Body of pancreas (tissue), 4 donors: Measurements from ENCODE around the gene NDUFA6. TPM values are rescaled to one million over a fixed set of nuclear protein-coding genes. Genes with fewer than 3 reads are reported as not detected.
"Not testable (repeated sequence)": the region's sequence is repeated elsewhere in the genome, so short reads cannot be mapped to it uniquely, and the experiment has no call there.

Experiments used
- ATAC-seq: fragments of 150-250 bp; one replicate; pipeline ENCODE4 v1.9.1; 2016
- DNase-seq, 4 donors: peaks; one replicate each; pipeline ENCODE4 v3.0.0-alpha.2; 2019
- H3K27ac ChIP-seq, 4 donors: fragments of 200-600 bp; sonication (generic); 1 replicate in 3 of 4; 2 replicates in 1 of 4; pipeline versions ENCODE4 v1.5.1 to v1.6.1; 2016 to 2019; ENCODE audit warnings: mild to moderate bottlenecking in 1 of 4, mixed read lengths in 1 of 4, moderate library complexity in 1 of 4
- H3K27me3 ChIP-seq, 2 donors: fragments of 200-600 bp; sonication (generic); one replicate each; pipeline ENCODE4 v1.6.0; 2016; ENCODE audit warnings: mild to moderate bottlenecking in 1 of 2
- H3K36me3 ChIP-seq, 2 donors: fragments of 200-600 bp; sonication (generic); replicated peaks in 1 of 2; 2 replicates each; pipeline ENCODE4 v1.5.1; 2016; ENCODE audit warnings: low read depth in 2 of 2; ENCODE audit not compliant: insufficient read depth in 1 of 2
- H3K4me1 ChIP-seq: fragments of 200-600 bp; sonication (generic); one replicate; pipeline ENCODE4 v1.6.0; 2016
- H3K4me3 ChIP-seq, 2 donors: fragments of 200-600 bp; sonication (generic); 1 replicate in 1 of 2; 2 replicates in 1 of 2; pipeline ENCODE4 v1.5.1; 2016 to 2019
- H3K9me3 ChIP-seq, 3 donors: fragments of 200-600 bp; sonication (generic); 1 replicate in 2 of 3; 2 replicates in 1 of 3; pipeline ENCODE4 v1.5.1; 2016
- POLR2A ChIP-seq, 3 donors: fragments of 450-650 bp; IDR thresholded peaks; one replicate each; pipeline ENCODE4 v1.6.1; 2016; ENCODE audit warnings: antibody characterized with exemption in 3 of 3, mild to moderate bottlenecking in 2 of 3
- WGBS, 2 donors: methylation state at CpG; one replicate each; pipeline ENCODE4 v1.1.5; 2017; 5-methylcytosine and 5-hydroxymethylcytosine counted together
- intact Hi-C: fragments of 100-400 bp; cut with DNase I; formaldehyde crosslinking; loops from one replicate; pipeline ENCODE4 v1.15.1; 2023
- total RNA-seq, 2 donors: library from RNA; depleted of rRNA; stranded (reverse); fragments of >200 nt; gene quantifications; one replicate each; pipeline ENCODE4 v1.1.0, GENCODE V29; 2016
- TF ChIP-seq, protein P1 (sequence below), 7 experiments: fragments of 450-650 bp in 4 of 7; fragments of 200-600 bp in 3 of 7; sonication (generic) in 3 of 7; IDR thresholded peaks; one replicate each; pipeline ENCODE4 v1.5.1; 2016 to 2019; ENCODE audit warnings: antibody characterized with exemption in 7 of 7

Gene NDUFA6
- total RNA-seq, 2 donors from 2014 or later: 18.9 to 30.3 TPM

DNA sequence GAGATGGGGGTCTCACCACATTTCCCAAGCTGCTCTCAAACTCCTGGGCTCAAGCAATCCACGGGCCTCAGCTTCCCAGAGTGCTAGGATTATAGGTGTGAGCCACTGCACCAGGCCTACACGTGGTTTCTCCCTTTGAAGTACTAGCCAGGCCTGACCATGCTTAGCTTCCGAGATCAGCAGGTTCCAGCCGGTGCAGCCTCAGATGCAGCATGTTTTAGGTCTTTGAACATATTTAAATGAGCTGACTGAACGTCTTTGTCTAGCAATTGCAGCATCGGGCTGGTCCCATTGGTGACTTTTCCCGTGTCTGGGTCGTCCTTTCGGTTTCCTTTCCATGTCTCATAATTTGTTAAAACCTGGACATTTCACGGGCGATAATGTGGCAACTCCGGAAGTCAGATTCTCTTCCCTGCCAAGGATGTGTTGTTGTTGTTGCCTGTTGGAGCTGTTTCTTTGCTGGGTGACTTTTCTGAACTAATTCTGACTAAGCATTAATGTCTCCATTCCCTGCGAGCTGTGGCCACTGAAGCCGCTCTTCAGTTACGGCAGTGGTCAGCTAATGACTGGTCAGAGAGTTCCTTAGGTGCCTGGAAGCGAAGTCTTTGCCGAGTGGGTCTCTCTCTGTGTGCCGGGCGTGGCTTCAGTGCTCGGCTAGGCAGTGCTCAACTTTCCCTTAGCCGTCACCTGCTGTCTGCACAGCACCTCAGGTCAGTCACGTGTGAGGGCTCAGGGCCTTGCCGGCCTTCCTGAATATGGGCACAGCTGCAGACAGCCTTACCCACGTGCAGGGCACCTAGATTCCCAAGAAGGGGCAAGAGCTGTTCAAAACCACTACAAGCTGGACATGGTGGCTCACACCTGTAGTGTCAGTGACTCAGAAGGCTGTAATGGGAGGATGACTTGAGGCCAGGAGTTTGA is 43.8 kb upstream of the NDUFA6 start:
- intact Hi-C loops: no loop called here
- Histone ChIP-seq H3K4me3 (no peak overlapping the region), H3K4me1 (no peaks in the 10 kb centered on the region), H3K27me3 (no peaks in the 10 kb centered on the region), H3K9me3 (no peaks in the 10 kb centered on the region), H3K27ac (no peak overlapping the region), H3K36me3 (no peaks in the 10 kb centered on the region)
- TF ChIP-seq, protein P1, sequence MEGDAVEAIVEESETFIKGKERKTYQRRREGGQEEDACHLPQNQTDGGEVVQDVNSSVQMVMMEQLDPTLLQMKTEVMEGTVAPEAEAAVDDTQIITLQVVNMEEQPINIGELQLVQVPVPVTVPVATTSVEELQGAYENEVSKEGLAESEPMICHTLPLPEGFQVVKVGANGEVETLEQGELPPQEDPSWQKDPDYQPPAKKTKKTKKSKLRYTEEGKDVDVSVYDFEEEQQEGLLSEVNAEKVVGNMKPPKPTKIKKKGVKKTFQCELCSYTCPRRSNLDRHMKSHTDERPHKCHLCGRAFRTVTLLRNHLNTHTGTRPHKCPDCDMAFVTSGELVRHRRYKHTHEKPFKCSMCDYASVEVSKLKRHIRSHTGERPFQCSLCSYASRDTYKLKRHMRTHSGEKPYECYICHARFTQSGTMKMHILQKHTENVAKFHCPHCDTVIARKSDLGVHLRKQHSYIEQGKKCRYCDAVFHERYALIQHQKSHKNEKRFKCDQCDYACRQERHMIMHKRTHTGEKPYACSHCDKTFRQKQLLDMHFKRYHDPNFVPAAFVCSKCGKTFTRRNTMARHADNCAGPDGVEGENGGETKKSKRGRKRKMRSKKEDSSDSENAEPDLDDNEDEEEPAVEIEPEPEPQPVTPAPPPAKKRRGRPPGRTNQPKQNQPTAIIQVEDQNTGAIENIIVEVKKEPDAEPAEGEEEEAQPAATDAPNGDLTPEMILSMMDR (IDR thresholded peaks at IDR 0.05): no peak
- TF ChIP-seq POLR2A (IDR thresholded peaks at IDR 0.05): no peak
- WGBS, 2 donors: 68 to 73% methylated on average over 18 to 24 of the region's 24 CpGs
- ATAC-seq (no peak), DNase-seq (no peak)

DNA sequence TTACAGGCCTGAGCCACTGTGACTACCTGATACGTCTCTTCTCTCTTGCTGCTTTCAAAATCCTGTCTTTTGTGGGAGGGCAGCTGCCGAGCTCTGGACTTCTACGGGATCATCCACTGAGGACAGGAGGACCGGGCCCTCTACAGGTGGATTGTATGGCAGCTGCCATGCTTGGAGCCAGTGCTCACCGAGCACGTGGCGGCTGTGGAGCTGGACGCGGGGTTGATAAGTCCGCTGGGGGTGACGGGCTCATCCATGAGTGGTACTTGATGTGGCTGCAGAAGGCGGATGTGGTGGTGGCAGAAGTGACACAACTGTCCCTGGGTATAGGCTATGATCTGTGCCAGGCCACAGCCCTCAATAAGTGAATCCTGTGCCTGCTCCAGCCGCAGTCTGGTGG is 41.9 kb upstream of the NDUFA6 start:
- no peak for TF ChIP-seq POLR2A (IDR thresholded peaks at IDR 0.05)
- TF ChIP-seq, protein P1 (IDR thresholded peaks at IDR 0.05): no peak
- no peaks in the 10 kb centered on the region for H3K9me3 ChIP-seq
- WGBS, 2 donors: 81 to 84% methylated on average over 5 to 13 of the region's 13 CpGs
- intact Hi-C loops: no loop called here
- ATAC-seq: no peak
- no peaks in the 10 kb centered on the region for H3K27me3 ChIP-seq
- no peak overlapping the region for H3K4me3 ChIP-seq
- peaks cover 6% of the 10 kb centered on the region for H3K4me1 ChIP-seq
- no peak overlapping the region for H3K27ac ChIP-seq
- no peak for DNase-seq
- no peaks in the 10 kb centered on the region for H3K36me3 ChIP-seq

DNA sequence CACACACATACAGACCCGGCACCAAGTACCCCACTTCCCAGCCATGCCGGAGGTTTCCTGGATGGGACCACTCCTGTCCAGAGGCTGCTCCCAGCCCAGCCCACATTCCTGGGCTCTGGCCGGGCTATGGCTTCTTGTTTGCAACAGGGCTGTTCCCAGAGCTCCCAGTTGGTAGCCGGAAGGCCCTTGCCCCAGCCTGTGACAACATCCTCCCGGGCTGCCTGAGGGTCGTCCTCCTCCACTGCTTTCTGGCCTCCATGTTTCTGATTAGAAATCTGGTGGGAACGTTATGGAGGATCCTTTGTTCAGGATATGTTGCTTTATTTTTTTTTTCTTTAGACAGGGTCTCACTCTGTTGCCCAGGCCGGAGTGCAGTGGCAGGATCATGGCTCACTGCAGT is 41.0 kb upstream of the NDUFA6 start:
- Histone ChIP-seq H3K36me3 (no peaks in the 10 kb centered on the region), H3K27ac (no peak overlapping the region), H3K4me1 (peaks cover 6% of the 10 kb centered on the region), H3K4me3 (no peak overlapping the region), H3K27me3 (no peaks in the 10 kb centered on the region), H3K9me3 (no peaks in the 10 kb centered on the region)
- no peak for TF ChIP-seq POLR2A (IDR thresholded peaks at IDR 0.05)
- TF ChIP-seq, protein P1 (IDR thresholded peaks at IDR 0.05): no peak
- intact Hi-C loops: no loop called here
- no peak for ATAC-seq
- 60 to 68% methylated on average over 7 to 8 of the region's 8 CpGs for WGBS, 2 donors
- DNase-seq: no peak

DNA sequence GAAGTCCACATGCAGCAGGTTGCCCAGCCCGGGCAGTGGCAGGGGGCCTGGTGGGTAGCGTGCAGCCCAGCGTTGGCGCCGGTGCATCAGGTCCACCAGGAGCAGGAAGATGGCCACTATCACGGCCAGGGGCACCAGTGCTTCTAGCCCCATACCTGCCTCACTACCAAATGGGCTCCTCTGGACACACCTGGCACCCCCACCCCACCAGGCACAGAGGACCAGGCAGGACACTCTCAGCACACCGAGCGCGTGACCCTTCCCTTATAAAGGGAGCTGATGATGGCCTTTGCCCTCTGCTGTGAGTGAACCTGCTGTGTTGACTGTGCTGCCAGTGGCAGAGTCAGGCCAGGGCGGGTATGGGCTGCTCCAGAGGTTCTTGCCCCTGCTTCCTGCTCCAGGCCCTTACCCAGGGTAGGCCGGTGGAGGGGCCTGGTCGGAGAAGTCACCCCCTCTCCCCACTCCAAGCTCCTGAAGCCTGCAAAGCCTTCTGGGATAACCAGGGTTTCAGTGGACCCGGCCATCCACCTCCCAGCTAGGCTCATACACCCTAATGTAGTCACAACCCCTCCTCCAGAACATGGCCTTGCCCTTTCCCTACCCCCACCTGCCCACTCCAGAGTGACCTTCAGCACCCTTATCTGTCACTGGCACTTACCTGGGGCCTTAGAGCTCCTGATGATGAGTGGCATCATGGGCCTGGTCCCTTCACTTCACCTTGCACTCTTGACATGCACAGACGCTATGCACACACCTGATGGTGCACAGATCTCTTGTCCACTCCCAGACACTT is 40.3 kb upstream of the NDUFA6 start, which contains the start of gene CYP2D6:
TSS of gene CYP2D6 (minus strand) at position 172 of the 793 bp plus-strand sequence. CDS start at position 153, 19 bp downstream.
- H3K4me1 ChIP-seq, DNase-seq, H3K27ac ChIP-seq, H3K4me3 ChIP-seq, ATAC-seq, H3K27me3 ChIP-seq, H3K9me3 ChIP-seq, intact Hi-C loops, H3K36me3 ChIP-seq: not testable (repeated sequence)
- WGBS, 2 donors: 62 to 78% methylated on average over 6 to 14 of the region's 14 CpGs

DNA sequence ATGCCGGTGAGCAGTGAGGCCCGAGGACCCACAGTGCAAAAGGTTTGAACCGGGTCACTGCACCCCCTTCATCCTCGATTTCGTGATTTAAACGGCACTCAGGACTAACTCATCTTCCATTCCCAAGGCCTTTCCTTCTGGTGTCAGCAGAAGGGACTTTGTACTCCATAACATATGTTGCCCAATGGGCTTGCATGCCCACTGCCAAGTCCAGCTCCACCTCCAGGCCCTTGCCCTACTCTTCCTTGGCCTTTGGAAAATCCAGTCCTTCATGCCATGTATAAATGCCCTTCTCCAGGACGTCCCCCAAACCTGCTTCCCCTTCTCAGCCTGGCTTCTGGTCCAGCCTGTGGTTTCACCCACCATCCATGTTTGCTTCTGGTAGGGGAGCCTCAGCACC is 39.6 kb upstream of the NDUFA6 start:
- intact Hi-C loops: not testable (repeated sequence)

DNA sequence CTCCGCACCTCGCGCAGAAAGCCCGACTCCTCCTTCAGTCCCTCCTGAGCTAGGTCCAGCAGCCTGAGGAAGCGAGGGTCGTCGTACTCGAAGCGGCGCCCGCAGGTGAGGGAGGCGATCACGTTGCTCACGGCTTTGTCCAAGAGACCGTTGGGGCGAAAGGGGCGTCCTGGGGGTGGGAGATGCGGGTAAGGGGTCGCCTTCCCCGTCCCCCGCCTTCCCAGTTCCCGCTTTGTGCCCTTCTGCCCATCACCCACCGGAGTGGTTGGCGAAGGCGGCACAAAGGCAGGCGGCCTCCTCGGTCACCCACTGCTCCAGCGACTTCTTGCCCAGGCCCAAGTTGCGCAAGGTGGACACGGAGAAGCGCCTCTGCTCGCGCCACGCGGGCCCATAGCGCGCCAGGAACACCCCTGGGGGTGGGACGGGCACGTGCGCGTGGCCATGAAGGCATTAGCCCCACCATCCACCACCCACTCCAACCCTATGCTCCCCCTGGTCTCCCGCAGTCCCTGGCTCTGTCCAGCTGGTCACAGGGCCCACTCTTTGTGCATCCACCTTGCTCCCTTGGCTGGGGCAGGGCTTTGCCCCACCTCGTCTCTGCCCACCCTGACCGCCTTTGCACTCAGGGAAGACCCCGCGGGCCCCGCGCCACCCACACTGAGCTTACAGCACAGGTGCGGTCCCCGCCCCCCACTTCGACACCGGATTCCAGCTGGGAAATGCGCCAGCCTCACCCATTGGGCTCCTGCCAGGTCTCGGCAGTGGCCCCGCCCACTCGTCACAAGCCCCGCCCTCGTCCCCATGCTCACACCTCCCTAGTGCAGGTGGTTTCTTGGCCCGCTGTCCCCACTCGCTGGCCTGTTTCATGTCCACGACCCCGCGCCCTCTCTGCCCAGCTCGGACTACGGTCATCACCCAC is 38.5 kb upstream of the NDUFA6 start:
- DNase-seq (peak in 3 of 4 donors; percentile 9 to 44 (median 40)), ATAC-seq (peak; percentile 47)
- WGBS, 2 donors: 64 to 67% methylated on average over 52 to 61 of the region's 65 CpGs
- H3K27ac ChIP-seq, H3K4me3 ChIP-seq, H3K27me3 ChIP-seq, H3K9me3 ChIP-seq, H3K36me3 ChIP-seq, intact Hi-C loops, H3K4me1 ChIP-seq: not testable (repeated sequence)

More for the DNA sequence above, 39.6 kb upstream of the NDUFA6 start:
- not testable (repeated sequence) for H3K9me3 ChIP-seq, DNase-seq, H3K4me3 ChIP-seq, ATAC-seq, H3K27ac ChIP-seq, H3K27me3 ChIP-seq, H3K4me1 ChIP-seq, H3K36me3 ChIP-seq
- 0 to 14% methylated on average over 1 of the region's 7 CpGs for whole genome bisulfite sequencing, 2 donors

DNA sequence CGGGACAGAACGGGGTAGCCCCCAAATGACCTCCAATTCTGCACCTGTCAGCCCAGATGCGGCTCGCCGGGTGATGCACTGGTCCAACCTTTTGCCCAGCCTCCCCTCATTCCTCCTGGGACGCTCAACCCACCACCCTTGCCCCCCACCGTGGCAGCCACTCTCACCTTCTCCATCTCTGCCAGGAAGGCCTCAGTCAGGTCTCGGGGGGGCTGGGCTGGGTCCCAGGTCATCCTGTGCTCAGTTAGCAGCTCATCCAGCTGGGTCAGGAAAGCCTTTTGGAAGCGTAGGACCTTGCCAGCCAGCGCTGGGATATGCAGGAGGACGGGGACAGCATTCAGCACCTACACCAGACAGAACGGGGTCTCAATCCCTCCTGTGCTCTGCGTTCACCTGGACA is 37.4 kb upstream of the NDUFA6 start:
- H3K9me3 ChIP-seq, H3K36me3 ChIP-seq, H3K4me1 ChIP-seq, H3K4me3 ChIP-seq, intact Hi-C loops, H3K27ac ChIP-seq, DNase-seq, H3K27me3 ChIP-seq, ATAC-seq: not testable (repeated sequence)
- 85 to 88% methylated on average over 5 to 13 of the region's 13 CpGs for WGBS, 2 donors
